Sigmoid colon (tissue), 7 donors: ENCODE results near the gene PTPRD. TPM values are rescaled to one million over a fixed set of nuclear protein-coding genes. Genes with fewer than 3 reads are reported as not detected.

Source experiments
- DNase-seq: peaks from one replicate; pipeline ENCODE4 v3.0.0-alpha.2; 2019
- H3K27ac ChIP-seq, 4 donors: fragments of 200-600 bp; sonication (generic); one replicate each; pipeline ENCODE4 v1.5.1; 2016 to 2019; ENCODE audit warnings: mild to moderate bottlenecking in 1 of 4
- H3K27me3 ChIP-seq, 3 donors: fragments of 200-600 bp; sonication (generic); one replicate each; pipeline ENCODE4 v1.5.1; 2019; ENCODE audit warnings: mild to moderate bottlenecking in 1 of 3
- H3K36me3 ChIP-seq, 4 donors: fragments of 200-600 bp; sonication (generic); one replicate each; pipeline ENCODE4 v1.5.1; 2016 to 2019
- H3K4me1 ChIP-seq, 4 donors: fragments of 200-600 bp; sonication (generic); one replicate each; pipeline ENCODE4 v1.5.1; 2017 to 2019
- H3K4me3 ChIP-seq, 4 donors: fragments of 200-600 bp; sonication (generic); one replicate each; pipeline ENCODE4 v1.5.1; 2017 to 2019; ENCODE audit warnings: mild to moderate bottlenecking in 2 of 4, moderate library complexity in 1 of 4
- H3K9me3 ChIP-seq, 4 donors: fragments of 200-600 bp in 3 of 4; sonication (generic) in 3 of 4; one replicate each; pipeline versions ENCODE4 v1.5.1 to v1.6.1; 2013 to 2019
- EP300 ChIP-seq, 4 donors: sonication (generic); formaldehyde crosslinking; IDR thresholded peaks; one replicate each; pipeline ENCODE4 v1.6.1; 2017; ENCODE audit warnings: antibody characterized with exemption in 4 of 4
- POLR2A ChIP-seq, 2 donors: fragments of 450-650 bp; IDR thresholded peaks; one replicate each; pipeline ENCODE4 v1.6.1; 2016; ENCODE audit warnings: antibody characterized with exemption in 2 of 2, mild to moderate bottlenecking in 2 of 2, moderate library complexity in 2 of 2
- POLR2AphosphoS5 ChIP-seq, 4 donors: sonication (generic); formaldehyde crosslinking; IDR thresholded peaks; one replicate each; pipeline ENCODE4 v1.6.1; 2017; ENCODE audit warnings: antibody characterized with exemption in 4 of 4
- WGBS, 2 donors: extraction: QIAGEN DNeasy Blood & Tissue Kit; methylation state at CpG; one replicate each; pipeline ENCODE4 v1.1.7; 2013; 5-methylcytosine and 5-hydroxymethylcytosine counted together
- intact Hi-C: fragments of 100-400 bp; cut with DNase I; formaldehyde crosslinking; loops from one replicate; pipeline ENCODE4 v1.15.1; 2023
- polyA plus RNA-seq, 3 donors: library from polyadenylated mRNA; stranded (reverse); fragments of 200-250 nt; gene quantifications; one replicate each; pipeline ENCODE4 v1.2.3, GENCODE V29; 2013
- total RNA-seq, 4 donors: library from RNA; depleted of rRNA; stranded (reverse); fragments of >200 nt; gene quantifications; one replicate each; pipeline ENCODE4 v1.1.0, GENCODE V29; 2016
- TF ChIP-seq, protein P1 (sequence below), 4 experiments: fragments of 450-650 bp in 3 of 4; fragments of 200-600 bp in 1 of 4; IDR thresholded peaks; one replicate each; pipeline ENCODE4 v1.5.1; 2016 to 2019; ENCODE audit warnings: antibody characterized with exemption in 4 of 4, mild to moderate bottlenecking in 3 of 4, moderate library complexity in 2 of 4
- donor health status: healthy with polysubstance abuse.
- donor health status: Bipolar disorder and iron deficiency.
- donor health status: healthy.

The PTPRD gene
- total and polyA plus RNA-seq, 7 donors = 1.2 to 18.3 (median 6.3) TPM

GRCh38 chr9:8381601-8382000 lies 2231.2 kb downstream of the PTPRD start:
- WGBS, 2 donors = 20 to 62% methylated on average over 3 of the region's 3 CpGs
- H3K36me3 ChIP-seq = no peaks in the 10 kb centered on the region
- no peaks in the 10 kb centered on the region for H3K27me3 ChIP-seq
- TF ChIP-seq POLR2A (IDR thresholded peaks at IDR 0.05) (no peak), POLR2AphosphoS5 (IDR thresholded peaks at IDR 0.05) (no peak), EP300 (IDR thresholded peaks at IDR 0.05) (no peak)
- TF ChIP-seq, protein P1, sequence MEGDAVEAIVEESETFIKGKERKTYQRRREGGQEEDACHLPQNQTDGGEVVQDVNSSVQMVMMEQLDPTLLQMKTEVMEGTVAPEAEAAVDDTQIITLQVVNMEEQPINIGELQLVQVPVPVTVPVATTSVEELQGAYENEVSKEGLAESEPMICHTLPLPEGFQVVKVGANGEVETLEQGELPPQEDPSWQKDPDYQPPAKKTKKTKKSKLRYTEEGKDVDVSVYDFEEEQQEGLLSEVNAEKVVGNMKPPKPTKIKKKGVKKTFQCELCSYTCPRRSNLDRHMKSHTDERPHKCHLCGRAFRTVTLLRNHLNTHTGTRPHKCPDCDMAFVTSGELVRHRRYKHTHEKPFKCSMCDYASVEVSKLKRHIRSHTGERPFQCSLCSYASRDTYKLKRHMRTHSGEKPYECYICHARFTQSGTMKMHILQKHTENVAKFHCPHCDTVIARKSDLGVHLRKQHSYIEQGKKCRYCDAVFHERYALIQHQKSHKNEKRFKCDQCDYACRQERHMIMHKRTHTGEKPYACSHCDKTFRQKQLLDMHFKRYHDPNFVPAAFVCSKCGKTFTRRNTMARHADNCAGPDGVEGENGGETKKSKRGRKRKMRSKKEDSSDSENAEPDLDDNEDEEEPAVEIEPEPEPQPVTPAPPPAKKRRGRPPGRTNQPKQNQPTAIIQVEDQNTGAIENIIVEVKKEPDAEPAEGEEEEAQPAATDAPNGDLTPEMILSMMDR (IDR thresholded peaks at IDR 0.05) = no peak
- no peak for DNase-seq
- H3K4me1 ChIP-seq = no peaks in the 10 kb centered on the region
- no peak overlapping the region for H3K27ac ChIP-seq
- intact Hi-C loops = no loop called here
- H3K4me3 ChIP-seq = no peak overlapping the region
- no peaks in the 10 kb centered on the region for H3K9me3 ChIP-seq

- Histone ChIP-seq H3K27me3 (no peaks in the 10 kb centered on the region), H3K4me3 (no peak overlapping the region), H3K27ac (no peak overlapping the region), H3K36me3 (no peaks in the 10 kb centered on the region), H3K9me3 (no peaks in the 10 kb centered on the region), H3K4me1 (no peaks in the 10 kb centered on the region)
- TF ChIP-seq POLR2A (IDR thresholded peaks at IDR 0.05) (no peak), POLR2AphosphoS5 (IDR thresholded peaks at IDR 0.05) (no peak), EP300 (IDR thresholded peaks at IDR 0.05) (no peak)
- TF ChIP-seq, protein P1 (IDR thresholded peaks at IDR 0.05) = no peak
- WGBS, 2 donors = 92 to 95% methylated on average over 3 of the region's 3 CpGs
- no peak for DNase-seq
- intact Hi-C loops = no loop called here
Observed at GRCh38 chr9:8374471-8374870, 2238.3 kb downstream of the PTPRD start.

DNA sequence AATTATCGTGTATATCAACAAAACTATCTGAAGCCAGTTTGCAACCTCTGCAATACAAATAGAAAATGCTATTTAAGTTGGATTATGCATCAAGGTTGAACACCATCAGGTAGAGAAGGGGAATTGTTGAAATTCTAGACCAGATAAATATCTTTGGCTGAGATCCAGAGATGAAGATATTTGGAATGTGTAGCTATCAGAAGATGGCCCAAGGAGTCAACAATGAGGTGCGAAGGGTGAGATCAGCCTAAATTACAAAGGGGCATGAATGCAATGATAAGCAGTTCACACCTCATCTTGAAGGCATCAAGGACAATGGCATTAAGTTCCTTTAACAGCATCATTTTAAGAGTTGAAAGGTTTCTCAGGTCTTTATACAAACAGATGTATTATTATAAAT lies 2241.1 kb downstream of the PTPRD start:
- H3K27me3 ChIP-seq = no peaks in the 10 kb centered on the region
- 94 to 95% methylated on average over 2 of the region's 2 CpGs for WGBS, 2 donors
- no peaks in the 10 kb centered on the region for H3K9me3 ChIP-seq
- intact Hi-C loops = no loop called here
- no peak for TF ChIP-seq POLR2AphosphoS5 (IDR thresholded peaks at IDR 0.05)
- H3K36me3 ChIP-seq = no peaks in the 10 kb centered on the region
- no peaks in the 10 kb centered on the region for H3K4me1 ChIP-seq
- no peak overlapping the region for H3K27ac ChIP-seq
- no peak for DNase-seq
- H3K4me3 ChIP-seq = no peak overlapping the region

- Histone ChIP-seq H3K27ac (no peak overlapping the region), H3K36me3 (no peaks in the 10 kb centered on the region), H3K4me3 (no peak overlapping the region), H3K9me3 (no peaks in the 10 kb centered on the region), H3K4me1 (no peaks in the 10 kb centered on the region), H3K27me3 (no peaks in the 10 kb centered on the region)
- TF ChIP-seq, protein P1 (IDR thresholded peaks at IDR 0.05) = no peak
- no peak for TF ChIP-seq POLR2A (IDR thresholded peaks at IDR 0.05)
- TF ChIP-seq EP300 (IDR thresholded peaks at IDR 0.05) = no peak
- no peak for TF ChIP-seq POLR2AphosphoS5 (IDR thresholded peaks at IDR 0.05)
- 88% methylated on average over 3 of the region's 3 CpGs for WGBS, 2 donors
- intact Hi-C loops = no loop called here
- no peak for DNase-seq
Observed at GRCh38 chr9:8366161-8366926, 2246.5 kb downstream of the PTPRD start.

DNA sequence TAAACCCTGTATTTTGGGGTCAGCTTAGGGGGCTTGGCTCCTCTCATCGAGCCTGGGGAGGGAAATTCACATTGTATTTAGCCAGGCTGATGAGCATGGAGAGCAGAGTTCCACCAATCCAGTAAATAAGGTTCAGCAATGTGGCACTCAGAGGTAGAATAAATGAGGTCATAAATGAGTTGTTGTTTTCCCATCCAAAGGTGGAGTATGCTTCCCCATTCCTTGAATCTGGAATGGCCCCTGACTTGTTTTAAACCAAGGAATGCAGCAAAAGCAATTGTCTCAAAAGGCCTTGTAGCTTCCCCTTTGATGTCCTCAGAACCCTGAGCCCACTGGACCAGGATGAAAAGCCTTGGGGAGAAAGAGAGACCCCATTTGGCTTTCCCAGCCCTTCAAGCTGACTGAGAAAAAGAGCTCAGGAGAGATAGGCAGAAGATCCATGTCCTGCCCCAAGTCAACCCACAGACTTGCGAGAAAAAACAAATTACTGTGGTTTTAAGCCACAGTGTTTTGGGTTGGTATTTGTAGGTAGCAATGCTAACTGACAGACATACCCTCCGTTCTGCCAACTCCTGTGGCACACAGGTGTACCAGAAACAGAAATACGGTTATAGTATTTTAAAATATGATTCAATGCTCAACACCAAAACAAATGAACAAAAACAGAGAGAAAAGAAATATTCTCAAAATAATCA lies 2247.2 kb downstream of the PTPRD start:
- no peak overlapping the region for H3K27ac ChIP-seq
- TF ChIP-seq, protein P1 (IDR thresholded peaks at IDR 0.05) = no peak
- TF ChIP-seq EP300 (IDR thresholded peaks at IDR 0.05) (no peak), POLR2A (IDR thresholded peaks at IDR 0.05) (no peak), POLR2AphosphoS5 (IDR thresholded peaks at IDR 0.05) (no peak)
- no peaks in the 10 kb centered on the region for H3K4me1 ChIP-seq
- no peak overlapping the region for H3K4me3 ChIP-seq
- intact Hi-C loops = no loop called here
- no peaks in the 10 kb centered on the region for H3K9me3 ChIP-seq
- H3K27me3 ChIP-seq = no peaks in the 10 kb centered on the region
- no peak for DNase-seq
- 80 to 91% methylated on average over 4 of the region's 4 CpGs for WGBS, 2 donors
- no peaks in the 10 kb centered on the region for H3K36me3 ChIP-seq
